Testis (tissue), 3 donors: ENCODE measurements around the gene IL1RAP. TPM values are rescaled to one million over a fixed set of nuclear protein-coding genes. Genes with fewer than 3 reads are reported as not detected.

ENCODE experiments used
- DNase-seq: peaks from one replicate; pipeline ENCODE4 v3.0.0-alpha.2; 2019
- H3K27ac ChIP-seq, 2 donors: fragments of 200-600 bp; sonication (generic); one replicate each; pipeline ENCODE4 v1.5.1; 2019
- H3K27me3 ChIP-seq: fragments of 200-600 bp; sonication (generic); one replicate; pipeline ENCODE4 v1.5.1; 2019
- H3K36me3 ChIP-seq: fragments of 200-600 bp; sonication (generic); one replicate; pipeline ENCODE4 v1.5.1; 2017; ENCODE audit warnings: low read depth; ENCODE audit errors: missing control alignments
- H3K4me1 ChIP-seq: fragments of 200-600 bp; sonication (generic); one replicate; pipeline ENCODE4 v1.5.1; 2019
- H3K4me3 ChIP-seq, 2 donors: fragments of 200-600 bp; sonication (generic); one replicate each; pipeline ENCODE4 v1.5.1; 2017 to 2019
- H3K9me3 ChIP-seq: fragments of 200-600 bp; sonication (generic); one replicate; pipeline ENCODE4 v1.5.1; 2017
- POLR2A ChIP-seq: fragments of 450-650 bp; IDR thresholded peaks from one replicate; pipeline ENCODE4 v1.6.1; 2017; ENCODE audit warnings: antibody characterized with exemption, mild to moderate bottlenecking, moderate library complexity
- WGBS, 2 donors: methylation state at CpG; one replicate each; pipeline ENCODE4 v1.1.5; 2018; 5-methylcytosine and 5-hydroxymethylcytosine counted together
- intact Hi-C: fragments of 100-400 bp; cut with DNase I; formaldehyde crosslinking; loops from one replicate; pipeline ENCODE4 v1.15.1; 2023; ENCODE audit warnings: low total_unique reads
- polyA plus RNA-seq: library from polyadenylated mRNA; stranded (reverse); fragments of 350-450 nt; fragmentation: Illumina TruSeq; extraction: RNeasy Lipid Tissue Mini Kit (QIAGEN cat#74804); gene quantifications from one replicate; pipeline ENCODE4 v1.2.3, GENCODE V29; 2014; ENCODE audit warnings: low read depth, low replicate concordance; ENCODE audit not compliant: insufficient read depth
- total RNA-seq, 2 donors: library from RNA; depleted of rRNA; stranded (reverse); fragments of >200 nt; gene quantifications; one replicate each; pipeline ENCODE4 v1.2.3, GENCODE V29; 2016
- TF ChIP-seq, protein P1 (sequence below), 3 experiments: fragments of 450-650 bp in 2 of 3; fragments of 200-600 bp in 1 of 3; sonication (generic) in 1 of 3; IDR thresholded peaks; one replicate each; pipeline ENCODE4 v1.5.1; 2016 to 2019; ENCODE audit warnings: antibody characterized with exemption in 3 of 3, mild to moderate bottlenecking in 2 of 3, moderate library complexity in 1 of 3

Gene IL1RAP
- total and polyA plus RNA-seq, 3 donors from 2014 or later = 1.7 to 3.2 (median 2.1) TPM

- no peak overlapping the region for H3K4me3 ChIP-seq
- H3K27ac ChIP-seq = no peak overlapping the region
- no peak for DNase-seq
- H3K27me3 ChIP-seq = no peaks in the 10 kb centered on the region
- H3K36me3 ChIP-seq = no peaks in the 10 kb centered on the region
- TF ChIP-seq POLR2A = no peak
- TF ChIP-seq, protein P1, sequence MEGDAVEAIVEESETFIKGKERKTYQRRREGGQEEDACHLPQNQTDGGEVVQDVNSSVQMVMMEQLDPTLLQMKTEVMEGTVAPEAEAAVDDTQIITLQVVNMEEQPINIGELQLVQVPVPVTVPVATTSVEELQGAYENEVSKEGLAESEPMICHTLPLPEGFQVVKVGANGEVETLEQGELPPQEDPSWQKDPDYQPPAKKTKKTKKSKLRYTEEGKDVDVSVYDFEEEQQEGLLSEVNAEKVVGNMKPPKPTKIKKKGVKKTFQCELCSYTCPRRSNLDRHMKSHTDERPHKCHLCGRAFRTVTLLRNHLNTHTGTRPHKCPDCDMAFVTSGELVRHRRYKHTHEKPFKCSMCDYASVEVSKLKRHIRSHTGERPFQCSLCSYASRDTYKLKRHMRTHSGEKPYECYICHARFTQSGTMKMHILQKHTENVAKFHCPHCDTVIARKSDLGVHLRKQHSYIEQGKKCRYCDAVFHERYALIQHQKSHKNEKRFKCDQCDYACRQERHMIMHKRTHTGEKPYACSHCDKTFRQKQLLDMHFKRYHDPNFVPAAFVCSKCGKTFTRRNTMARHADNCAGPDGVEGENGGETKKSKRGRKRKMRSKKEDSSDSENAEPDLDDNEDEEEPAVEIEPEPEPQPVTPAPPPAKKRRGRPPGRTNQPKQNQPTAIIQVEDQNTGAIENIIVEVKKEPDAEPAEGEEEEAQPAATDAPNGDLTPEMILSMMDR (IDR thresholded peaks at IDR 0.05) = no peak
- intact Hi-C loops = no loop called here
- H3K4me1 ChIP-seq = no peaks in the 10 kb centered on the region
- 91 to 94% methylated on average over 1 of the region's 1 CpG for WGBS, 2 donors
- no peaks in the 10 kb centered on the region for H3K9me3 ChIP-seq
Observed at GRCh38 chr3:190686011-190686410, 172.1 kb downstream of the IL1RAP start.

DNA sequence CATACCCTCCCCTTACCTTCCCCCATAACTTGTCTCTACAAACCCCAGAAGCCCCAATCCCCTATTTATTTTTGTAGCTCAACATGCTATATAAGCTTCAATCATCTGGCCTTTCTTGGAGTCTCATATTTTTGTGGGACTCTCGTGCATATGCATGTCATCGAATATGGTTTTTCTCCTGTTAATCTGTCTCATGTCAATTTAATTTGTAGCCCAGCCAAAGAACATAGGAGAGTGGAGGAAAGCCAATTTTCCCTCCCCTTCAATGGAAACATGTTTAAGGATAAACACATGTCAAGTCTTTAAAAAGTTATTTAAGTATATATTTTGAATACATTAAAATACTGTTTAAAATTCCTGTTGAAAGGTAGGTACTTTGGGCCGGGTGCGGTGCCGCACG is 176.4 kb downstream of the IL1RAP start:
- no peak for TF ChIP-seq POLR2A
- TF ChIP-seq, protein P1 (IDR thresholded peaks at IDR 0.05) = no peak
- 87 to 90% methylated on average over 6 of the region's 6 CpGs for WGBS, 2 donors
- intact Hi-C loops = no loop called here
- Histone ChIP-seq H3K4me1 (no peaks in the 10 kb centered on the region), H3K4me3 (no peak overlapping the region), H3K36me3 (no peaks in the 10 kb centered on the region), H3K9me3 (no peaks in the 10 kb centered on the region), H3K27me3 (no peaks in the 10 kb centered on the region), H3K27ac (no peak overlapping the region)
- DNase-seq = no peak

DNA sequence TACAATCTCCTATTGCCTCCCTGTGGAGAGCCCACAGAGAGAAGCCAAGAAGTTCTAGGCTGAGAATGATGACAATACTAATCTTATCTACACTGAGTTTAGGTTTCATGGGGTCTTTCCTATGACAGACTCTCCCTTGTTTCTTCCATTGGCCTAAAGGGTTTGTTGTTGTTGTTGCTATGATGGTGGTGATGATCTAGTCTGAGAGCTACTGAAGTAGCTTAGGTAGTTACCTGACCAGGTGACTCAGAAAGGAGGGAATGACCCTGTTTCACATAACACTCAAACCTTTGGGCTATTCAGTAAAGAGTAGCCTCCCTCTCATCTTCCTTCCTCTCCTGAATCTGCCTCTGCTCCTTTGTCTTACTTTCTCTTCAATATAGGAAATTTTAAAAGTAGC is 178.4 kb downstream of the IL1RAP start:
- DNase-seq = no peak
- H3K4me1 ChIP-seq = no peaks in the 10 kb centered on the region
- intact Hi-C loops = no loop called here
- H3K4me3 ChIP-seq = no peak overlapping the region
- no peaks in the 10 kb centered on the region for H3K27me3 ChIP-seq
- no peaks in the 10 kb centered on the region for H3K36me3 ChIP-seq
- no peak overlapping the region for H3K27ac ChIP-seq
- no peak for TF ChIP-seq POLR2A
- TF ChIP-seq, protein P1 (IDR thresholded peaks at IDR 0.05) = no peak
- H3K9me3 ChIP-seq = no peaks in the 10 kb centered on the region

DNA sequence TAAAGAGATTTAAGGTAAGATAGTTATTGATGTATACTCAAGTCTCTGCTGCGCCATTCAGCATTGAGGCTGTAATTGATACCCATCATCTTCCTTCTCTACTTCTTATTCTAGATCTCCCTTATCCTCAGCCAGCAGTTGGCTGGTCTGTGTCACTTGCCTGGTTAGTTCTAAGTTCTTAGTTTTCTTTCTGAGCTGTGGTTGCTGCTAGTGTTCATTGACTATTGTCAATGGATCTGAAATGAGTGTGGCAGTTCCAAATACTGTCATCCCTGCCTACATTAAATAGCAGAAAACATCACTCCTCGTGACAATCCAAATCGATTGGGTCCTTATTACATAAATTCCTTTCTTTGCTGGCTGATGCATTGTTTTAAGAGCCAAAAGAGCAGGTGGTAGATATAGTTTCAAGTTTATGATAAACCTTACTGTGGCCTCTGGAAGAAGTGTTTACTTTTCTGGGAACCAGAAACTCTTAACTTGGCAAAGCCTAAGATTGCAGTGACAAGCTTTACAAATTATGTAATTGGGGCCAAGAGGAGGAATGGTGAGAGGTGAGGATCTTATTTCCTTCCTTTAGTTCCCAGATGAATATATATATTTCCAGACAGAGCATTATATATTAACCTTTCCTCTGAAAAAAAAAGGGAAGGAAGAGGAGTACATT is 180.6 kb downstream of the IL1RAP start:
- no peak overlapping the region for H3K4me3 ChIP-seq
- no peak for DNase-seq
- no peaks in the 10 kb centered on the region for H3K36me3 ChIP-seq
- no peaks in the 10 kb centered on the region for H3K4me1 ChIP-seq
- intact Hi-C loops = no loop called here
- no peak for TF ChIP-seq POLR2A
- TF ChIP-seq, protein P1 (IDR thresholded peaks at IDR 0.05) = no peak
- no peaks in the 10 kb centered on the region for H3K9me3 ChIP-seq
- H3K27ac ChIP-seq = no peak overlapping the region
- no peaks in the 10 kb centered on the region for H3K27me3 ChIP-seq
- WGBS, 2 donors = 66 to 76% methylated on average over 3 of the region's 3 CpGs

- no peaks in the 10 kb centered on the region for H3K4me1 ChIP-seq
- no peaks in the 10 kb centered on the region for H3K27me3 ChIP-seq
- WGBS, 2 donors = 88 to 89% methylated on average over 1 of the region's 1 CpG
- no peak overlapping the region for H3K27ac ChIP-seq
- H3K36me3 ChIP-seq = no peaks in the 10 kb centered on the region
- intact Hi-C loops = no loop called here
- H3K4me3 ChIP-seq = no peak overlapping the region
- TF ChIP-seq POLR2A = no peak
- TF ChIP-seq, protein P1 (IDR thresholded peaks at IDR 0.05) = no peak
- no peak for DNase-seq
- H3K9me3 ChIP-seq = no peaks in the 10 kb centered on the region
Observed at GRCh38 chr3:190695225-190695624, 181.3 kb downstream of the IL1RAP start.
